Nucleus accumbens (tissue), 56 donors: ENCODE data around the gene WDR70.

ENCODE experiments used
- DNase-seq, 56 donors: peaks; one replicate each; lab custom pipeline; 2025; lab: John Stamatoyannopoulos, UW

WDR70 gene

GRCh38 chr5:37715361-37715760 lies 336.2 kb downstream of the WDR70 start:
- no peak for DNase-seq

GRCh38 chr5:37715992-37716391 lies 336.9 kb downstream of the WDR70 start:
- DNase-seq, result no peak

DNA sequence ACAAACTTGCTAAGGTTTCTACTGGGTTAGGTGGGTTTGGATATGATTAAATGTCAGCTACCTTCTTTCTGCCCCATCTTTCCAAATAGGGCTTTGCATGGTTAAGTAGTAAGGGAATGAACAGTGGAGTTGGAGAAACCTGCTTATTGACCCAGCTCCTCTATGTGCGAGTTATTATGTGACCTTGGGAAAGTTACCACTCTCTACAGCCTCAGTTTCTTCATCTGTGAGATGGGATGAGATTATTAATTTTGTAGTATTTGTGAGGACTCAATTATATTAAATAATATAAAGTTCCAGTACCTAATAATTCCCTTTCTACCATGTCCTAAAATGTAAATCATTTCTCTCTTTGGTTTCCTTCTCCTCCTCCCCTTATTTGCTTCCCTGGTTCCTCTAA lies 337.3 kb downstream of the WDR70 start:
- no peak for DNase-seq

- no peak for DNase-seq
Observed at GRCh38 chr5:37717276-37717612, 338.1 kb downstream of the WDR70 start.

DNA sequence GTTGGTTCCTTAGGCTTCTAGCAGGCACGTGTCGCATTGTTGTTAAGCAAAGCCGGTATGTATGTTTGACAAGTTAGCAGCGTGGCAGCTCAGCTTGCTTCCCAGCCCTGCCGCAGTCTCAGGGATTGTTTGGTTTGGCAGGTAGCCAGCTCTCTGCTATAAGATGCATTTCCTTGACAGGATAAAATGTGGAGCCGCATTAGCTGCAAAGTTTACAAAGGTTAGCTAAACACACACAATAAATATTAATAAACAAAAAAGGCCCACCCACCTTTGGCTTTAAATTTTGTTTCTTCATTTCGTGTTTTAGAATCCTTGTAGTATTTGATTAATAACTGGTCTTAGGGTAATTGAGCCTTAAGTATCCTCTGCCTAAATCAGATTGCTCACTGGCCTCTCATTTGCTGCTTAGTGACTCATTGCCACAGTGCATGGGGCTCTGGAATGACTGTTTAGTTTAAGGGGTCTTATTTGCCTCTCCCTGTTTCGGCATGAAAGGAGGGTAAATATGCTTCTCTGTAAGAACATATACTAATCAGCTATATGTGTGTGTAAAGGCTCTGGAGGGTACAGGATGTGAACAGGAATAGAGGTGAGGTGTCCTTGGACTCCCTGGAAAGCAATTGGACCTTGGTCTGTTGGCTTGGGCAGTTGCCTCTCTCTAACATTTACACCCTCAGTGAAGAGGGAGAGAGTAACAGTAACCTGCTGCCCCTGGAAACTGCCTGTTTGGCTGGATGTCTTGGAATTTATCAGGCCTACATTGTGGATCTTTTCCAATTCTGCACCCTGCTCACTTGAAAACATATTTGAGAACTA lies 338.7 kb downstream of the WDR70 start:
- no peak for DNase-seq

DNA sequence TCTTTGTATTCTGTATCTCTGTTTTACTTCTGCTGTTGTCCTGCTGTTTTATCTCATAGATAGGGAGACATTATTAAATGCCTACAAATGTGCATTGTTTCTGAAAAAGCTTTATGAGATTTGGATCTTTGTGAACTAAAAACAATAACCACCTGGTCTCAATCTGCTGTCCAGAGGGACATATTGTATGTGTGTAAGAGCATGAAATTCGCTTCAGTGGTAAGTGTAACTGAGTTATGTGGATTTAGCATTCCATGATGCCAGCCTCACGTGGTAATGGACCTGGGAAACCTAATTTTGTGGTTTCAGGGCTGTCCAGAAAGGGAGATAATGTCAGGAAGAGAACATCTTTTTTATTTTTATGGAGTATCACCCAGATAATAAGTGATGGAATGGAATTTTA lies 341.4 kb downstream of the WDR70 start:
- no peak for DNase-seq

GRCh38 chr5:37721447-37721871 lies 342.3 kb downstream of the WDR70 start:
- DNase-seq, result no peak

DNA sequence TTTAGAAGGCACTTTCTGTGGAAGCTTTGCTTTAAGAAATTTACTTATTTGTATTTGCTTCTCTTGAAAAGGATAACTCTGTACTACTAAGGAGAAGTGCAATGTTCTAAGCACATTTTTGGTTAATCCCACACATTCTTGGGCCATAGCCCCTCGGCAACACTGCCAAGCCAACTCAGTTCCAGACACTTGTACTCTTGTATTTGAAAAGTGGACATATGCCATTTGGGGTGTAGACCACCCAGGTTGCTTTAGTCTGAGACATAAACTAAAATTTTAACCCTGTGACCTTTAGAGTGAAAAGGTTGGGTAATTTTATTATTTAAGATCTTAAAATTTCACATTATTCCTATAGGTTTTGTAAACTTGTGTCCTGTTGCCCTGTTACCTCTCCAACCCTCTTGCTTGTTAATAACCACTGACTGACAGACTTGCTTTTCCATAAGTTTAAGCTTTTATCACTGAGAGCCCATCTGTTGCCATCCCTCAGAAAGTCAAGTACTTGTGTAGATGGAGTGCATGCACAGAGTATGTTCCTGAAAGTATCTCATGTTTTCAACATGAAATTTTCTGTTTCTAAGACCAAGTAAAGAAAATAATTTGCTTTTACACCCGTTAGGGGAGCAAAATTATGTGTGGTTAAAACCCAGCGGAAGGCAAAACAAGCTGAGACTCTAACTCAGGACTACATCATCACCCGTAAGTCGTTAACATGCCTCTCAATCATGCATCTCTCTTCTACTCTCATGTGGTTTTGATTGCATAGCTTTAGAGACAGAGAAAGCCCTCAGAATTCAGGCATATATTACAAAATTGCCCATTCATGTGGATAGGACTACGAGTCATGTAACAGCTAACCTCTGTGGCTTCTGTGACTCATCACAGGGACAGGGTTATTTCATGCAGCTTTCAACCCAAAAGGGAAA lies 343.4 kb downstream of the WDR70 start:
- DNase-seq, result peak in 1 of 56 donors; percentile 9

DNA sequence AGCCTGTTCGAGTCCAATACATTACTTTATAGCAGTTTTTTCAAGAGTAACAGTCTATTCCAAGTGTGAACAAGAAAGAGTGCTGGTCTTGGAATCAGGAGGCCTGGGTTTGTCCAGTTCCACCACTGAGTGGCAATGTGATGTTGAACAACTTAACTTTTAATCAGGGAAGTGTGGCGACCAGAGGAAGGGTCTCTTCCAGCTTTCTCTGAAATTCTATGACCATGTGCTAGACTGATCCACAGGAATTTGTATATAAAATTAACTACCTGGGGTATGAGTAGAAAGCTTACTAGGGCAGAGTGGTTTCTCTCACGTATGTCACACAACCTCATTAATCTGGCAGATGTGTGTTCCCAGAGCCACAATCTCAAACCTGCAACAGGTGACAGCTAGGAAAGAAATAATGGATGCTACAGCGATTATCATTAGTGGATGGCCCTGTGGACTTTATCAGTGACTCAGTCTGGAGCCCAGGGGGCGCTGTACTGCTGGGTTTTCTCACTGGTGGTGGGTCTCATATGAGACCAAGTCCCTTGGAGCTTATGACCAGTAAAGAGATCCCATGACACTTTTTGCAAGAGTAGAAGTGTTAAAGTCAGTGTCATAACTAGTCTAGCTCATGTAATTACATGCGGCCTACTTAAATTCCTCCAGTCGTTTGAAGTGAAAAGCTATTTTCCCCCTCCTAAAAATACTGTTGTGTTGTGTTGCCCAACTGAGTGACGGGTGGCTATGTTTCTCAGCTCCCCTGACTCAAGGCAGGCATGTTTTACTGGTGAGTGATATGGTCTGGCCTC lies 344.2 kb downstream of the WDR70 start:
- DNase-seq, result peak in 33 of 56 donors; percentile 1 to 67 (median 9)

GRCh38 chr5:37724395-37725125 lies 345.4 kb downstream of the WDR70 start:
- no peak for DNase-seq

- no peak for DNase-seq
Observed at GRCh38 chr5:37725185-37725584, 346.1 kb downstream of the WDR70 start.

DNA sequence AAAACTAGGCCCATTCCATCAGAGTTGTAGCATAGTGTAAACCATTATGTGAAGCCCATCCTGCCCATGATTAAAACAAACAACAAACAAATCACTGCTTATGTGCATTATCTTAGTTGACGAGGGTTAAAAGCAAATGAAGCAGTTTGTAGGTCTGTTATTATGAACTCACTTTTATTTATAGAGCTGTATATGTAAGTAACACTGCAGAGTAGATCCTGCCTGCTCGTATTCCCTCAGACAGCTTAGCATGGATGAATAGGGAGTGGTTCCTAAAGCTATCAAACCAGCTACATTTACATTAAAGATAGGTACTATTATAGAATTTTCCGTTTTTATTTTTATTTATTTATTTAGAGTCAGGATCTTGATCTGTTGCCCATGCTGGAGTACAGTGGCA lies 348.1 kb downstream of the WDR70 start:
- DNase-seq, result no peak

GRCh38 chr5:37730896-37731455 lies 351.9 kb downstream of the WDR70 start:
- no peak for DNase-seq

DNA sequence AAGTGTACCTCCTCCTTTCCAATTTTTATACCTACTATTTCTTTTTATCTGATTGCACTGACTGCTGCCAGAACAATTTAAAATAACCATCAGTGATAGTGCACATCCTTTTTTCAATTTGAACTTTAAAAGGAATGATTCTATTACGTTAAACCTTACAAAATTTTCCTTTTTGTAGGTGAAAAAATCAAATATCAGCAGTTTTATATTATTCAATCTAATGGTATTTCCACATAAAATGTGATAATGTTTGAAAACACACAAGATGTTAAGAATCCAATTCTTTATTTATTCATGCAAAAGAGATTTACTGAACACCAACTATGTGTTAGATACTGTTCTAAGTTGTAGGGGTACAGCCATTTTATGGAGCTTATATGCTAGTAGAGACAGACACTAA lies 355.0 kb downstream of the WDR70 start:
- no peak for DNase-seq

DNA sequence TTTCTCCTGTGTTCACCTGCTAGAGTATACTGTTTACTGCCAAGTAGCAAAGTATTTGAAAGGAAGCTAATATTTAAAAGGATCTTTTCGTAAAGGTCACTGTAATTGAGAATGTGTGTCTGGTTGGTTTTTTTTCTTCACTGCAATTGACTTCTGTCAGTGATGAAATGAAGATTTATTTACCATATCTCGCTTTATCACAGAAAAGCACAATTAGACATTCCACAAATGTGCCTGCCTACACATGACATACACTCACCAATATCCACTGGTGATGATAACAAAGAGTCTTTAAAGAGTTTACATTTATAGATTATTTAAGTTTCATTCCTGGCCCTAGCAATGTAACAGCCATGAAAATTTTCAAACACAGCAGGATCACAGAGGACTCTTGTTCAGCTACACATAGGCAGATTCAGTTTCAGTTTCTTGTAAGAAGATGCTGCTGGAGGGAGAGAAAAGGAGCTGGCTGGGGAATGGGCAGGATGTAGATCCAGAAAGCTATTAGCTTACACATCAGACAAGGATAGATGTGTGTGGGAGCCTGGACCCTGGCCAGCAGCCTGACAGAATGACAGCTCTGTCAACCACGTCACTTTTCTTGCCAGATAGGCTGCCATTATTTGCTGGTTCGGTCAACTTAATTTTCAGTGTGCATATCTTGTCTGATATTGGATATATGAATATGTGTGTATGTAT lies 356.7 kb downstream of the WDR70 start:
- DNase-seq, result peak in 52 of 56 donors; percentile 1 to 88 (median 42)

DNA sequence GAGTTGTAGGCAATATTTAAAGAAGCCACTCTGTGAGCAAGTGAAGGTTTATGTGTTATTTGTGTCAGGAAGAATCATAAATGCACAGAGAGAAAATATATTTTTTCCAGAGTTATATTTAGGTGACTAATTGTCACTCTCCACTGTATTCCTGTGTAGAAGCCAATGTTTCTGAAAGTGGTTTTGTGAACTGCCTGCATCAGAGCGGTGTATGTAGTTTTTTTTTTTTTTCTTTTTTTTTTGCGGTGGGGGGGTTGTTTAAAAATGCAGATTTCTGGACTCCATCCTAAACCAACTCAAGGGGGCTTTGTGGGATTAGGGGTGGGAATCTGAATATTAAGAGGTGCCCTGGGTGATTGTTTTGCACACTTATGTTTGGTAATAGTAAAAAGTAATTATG lies 357.3 kb downstream of the WDR70 start:
- no peak for DNase-seq

DNA sequence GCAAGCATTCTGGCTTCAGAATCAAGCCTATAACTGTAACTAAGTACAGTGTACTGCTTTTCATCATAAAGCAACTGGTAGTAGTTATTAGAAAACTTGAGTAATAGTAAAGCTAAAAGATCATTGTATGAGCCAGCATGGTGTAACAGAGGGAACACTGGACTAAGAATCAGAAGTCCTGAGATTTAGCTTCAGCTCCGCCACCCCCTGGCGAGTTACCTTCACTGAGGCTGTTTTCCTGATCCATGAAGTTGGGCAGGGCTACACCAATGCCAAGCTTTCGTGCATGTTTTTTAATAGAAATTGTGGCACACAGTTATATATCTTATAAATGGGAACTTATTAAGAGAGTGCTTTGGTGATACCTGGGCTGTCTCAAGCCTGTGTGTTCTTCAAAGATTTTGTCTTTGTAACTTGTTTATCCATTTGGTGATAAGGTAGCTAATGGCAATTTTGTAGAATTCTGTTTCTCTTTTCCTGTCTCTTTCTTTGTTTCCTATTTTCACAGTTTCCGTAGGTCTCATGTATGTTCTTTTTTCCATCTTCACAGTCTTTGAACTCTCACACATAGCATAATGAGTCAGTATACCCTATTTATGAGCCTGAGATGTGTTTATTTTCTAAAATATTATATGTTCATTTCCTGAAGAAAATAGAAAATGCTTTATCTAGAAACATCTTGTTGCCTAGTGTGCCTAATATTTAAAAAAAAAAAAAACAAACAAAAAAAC lies 358.4 kb downstream of the WDR70 start:
- no peak for DNase-seq

- peak in 1 of 56 donors; percentile 13 for DNase-seq
Observed at GRCh38 chr5:37738057-37738691, 359.1 kb downstream of the WDR70 start.
